ENCODE data around the gene SCN3A. TPM values are rescaled to one million over a fixed set of nuclear protein-coding genes. Genes with fewer than 3 reads are reported as not detected.

Gene SCN3A
- total RNA-seq, 2 experiments from 2014 or later, result 0.06 to 0.16 TPM

DNA sequence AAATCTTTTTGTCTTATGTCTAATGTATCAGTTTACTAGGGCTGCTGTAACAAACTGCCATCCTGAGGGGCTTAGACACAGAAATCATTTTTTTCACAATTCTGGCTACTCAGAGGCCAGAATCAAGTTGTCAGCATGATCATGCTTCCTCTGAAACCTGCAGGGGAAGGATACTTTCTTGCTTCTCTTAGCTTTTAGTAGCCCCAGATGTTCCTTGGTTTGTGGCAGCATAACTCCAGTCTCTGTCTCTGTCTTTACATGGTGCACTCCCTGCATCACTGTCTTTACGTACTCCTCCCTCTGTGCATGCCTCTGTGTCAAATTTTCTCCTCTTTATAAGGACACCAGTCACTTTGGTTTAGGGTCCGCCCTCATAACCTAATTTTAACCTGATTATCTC is 2.0 kb upstream of the SCN3A start:
- Mint-ChIP-seq H3K27ac (no peak overlapping the region), H3K36me3 (no peaks in the 10 kb centered on the region), H3K4me3 (no peak overlapping the region), H3K27me3 (peaks cover 4% of the 10 kb centered on the region), H3K4me1 (peaks cover 2% of the 10 kb centered on the region), H3K9me3 (no peaks in the 10 kb centered on the region)
- DNase-seq, result no peak

DNA sequence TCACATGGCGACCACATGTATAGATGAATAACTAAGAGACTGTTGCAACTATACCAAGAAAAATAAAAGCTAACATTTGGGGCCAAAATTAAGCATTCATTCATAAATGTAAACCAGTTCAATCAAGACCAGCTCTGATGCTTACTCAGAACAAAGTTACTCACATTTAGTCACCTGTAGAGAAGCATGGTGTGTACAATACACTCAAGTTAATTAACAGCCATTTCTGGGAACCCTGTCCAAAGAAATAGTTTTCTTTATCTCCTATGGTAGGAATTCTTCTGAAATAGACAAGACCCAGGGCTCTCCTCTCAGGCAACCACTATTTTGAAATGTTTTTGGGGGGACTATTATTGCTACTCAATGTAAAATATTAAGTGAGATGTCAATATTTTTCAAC is 1.6 kb downstream of the SCN3A start:
- Mint-ChIP-seq H3K9me3 (no peaks in the 10 kb centered on the region), H3K27ac (no peak overlapping the region), H3K27me3 (peaks cover 4% of the 10 kb centered on the region), H3K36me3 (no peaks in the 10 kb centered on the region), H3K4me3 (no peak overlapping the region), H3K4me1 (peaks cover 2% of the 10 kb centered on the region)
- no peak for DNase-seq

GRCh38 chr2:165198181-165198580 is 5.7 kb downstream of the SCN3A start:
- H3K36me3 Mint-ChIP-seq, result no peaks in the 10 kb centered on the region
- no peak overlapping the region for H3K27ac Mint-ChIP-seq
- no peaks in the 10 kb centered on the region for H3K9me3 Mint-ChIP-seq
- H3K4me3 Mint-ChIP-seq, result no peak overlapping the region
- no peaks in the 10 kb centered on the region for H3K4me1 Mint-ChIP-seq
- no peak for DNase-seq
- H3K27me3 Mint-ChIP-seq, result no peaks in the 10 kb centered on the region

- Mint-ChIP-seq H3K36me3 (no peaks in the 10 kb centered on the region), H3K27me3 (no peaks in the 10 kb centered on the region), H3K4me3 (no peak overlapping the region)
Observed at GRCh38 chr2:165197346-165197745, 6.5 kb downstream of the SCN3A start.

GRCh38 chr2:165196411-165196810 is 7.4 kb downstream of the SCN3A start:
- Mint-ChIP-seq H3K9me3 (no peaks in the 10 kb centered on the region), H3K4me3 (no peak overlapping the region), H3K27me3 (no peaks in the 10 kb centered on the region), H3K36me3 (no peaks in the 10 kb centered on the region), H3K27ac (no peak overlapping the region), H3K4me1 (no peaks in the 10 kb centered on the region)
- DNase-seq, result no peak

More at GRCh38 chr2:165197346-165197745, 6.5 kb downstream of the SCN3A start:
- Mint-ChIP-seq H3K27ac (no peak overlapping the region), H3K4me1 (no peaks in the 10 kb centered on the region), H3K9me3 (no peaks in the 10 kb centered on the region)
- DNase-seq, result no peak

DNA sequence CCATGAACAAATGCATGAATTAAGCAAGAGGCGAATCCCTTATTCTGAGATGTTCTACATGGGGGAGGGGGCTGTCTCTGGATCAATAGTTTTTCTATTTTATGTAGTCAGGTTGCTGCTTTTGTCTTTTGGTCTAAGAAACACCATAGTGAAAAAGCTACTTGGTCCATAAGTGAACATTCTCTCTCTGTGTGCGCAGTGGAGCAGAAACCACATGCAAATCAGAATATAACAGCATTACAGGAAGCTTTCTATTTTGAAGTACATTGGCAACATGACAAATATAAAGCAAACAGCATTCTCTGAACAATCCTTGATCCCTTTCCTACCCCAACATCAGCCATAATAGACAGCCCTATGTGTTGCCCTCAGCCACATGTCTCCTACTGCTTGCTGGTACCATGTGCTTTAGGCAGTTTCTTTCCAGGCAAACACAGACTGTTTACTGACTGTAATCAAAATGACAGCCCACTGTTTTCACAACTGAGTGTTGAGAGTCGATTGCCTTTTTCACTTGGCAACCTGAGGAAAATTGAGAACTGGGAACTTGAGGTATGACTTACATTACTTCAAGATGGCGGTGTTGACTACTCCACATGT is 10.6 kb downstream of the SCN3A start:
- no peaks in the 10 kb centered on the region for H3K9me3 Mint-ChIP-seq
- no peaks in the 10 kb centered on the region for H3K36me3 Mint-ChIP-seq
- peaks cover 3% of the 10 kb centered on the region for H3K27me3 Mint-ChIP-seq
- H3K4me3 Mint-ChIP-seq, result no peak overlapping the region
- DNase-seq, result no peak
- no peak overlapping the region for H3K27ac Mint-ChIP-seq
- H3K4me1 Mint-ChIP-seq, result no peaks in the 10 kb centered on the region

DNA sequence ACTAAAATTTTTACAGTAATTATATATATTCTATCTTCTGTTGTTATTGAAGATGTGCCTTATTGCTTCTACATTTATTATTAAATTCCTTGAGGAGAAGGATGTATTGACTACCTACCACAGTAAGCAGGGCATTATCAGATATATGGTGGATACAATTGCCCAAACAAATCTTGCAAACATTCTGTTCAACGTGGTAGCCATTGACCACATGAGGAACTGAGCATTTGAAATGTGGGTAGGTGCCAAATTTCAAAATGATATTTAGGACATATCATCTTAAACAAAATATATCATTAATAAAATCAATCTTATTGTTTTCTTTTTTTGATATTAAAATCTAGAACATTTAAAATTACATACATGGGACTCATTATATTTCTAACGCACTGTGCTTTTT is 11.1 kb downstream of the SCN3A start:
- Mint-ChIP-seq H3K27ac (no peak overlapping the region), H3K9me3 (no peaks in the 10 kb centered on the region), H3K4me3 (no peak overlapping the region), H3K4me1 (no peaks in the 10 kb centered on the region), H3K27me3 (peaks cover 3% of the 10 kb centered on the region), H3K36me3 (no peaks in the 10 kb centered on the region)
- DNase-seq, result no peak

DNA sequence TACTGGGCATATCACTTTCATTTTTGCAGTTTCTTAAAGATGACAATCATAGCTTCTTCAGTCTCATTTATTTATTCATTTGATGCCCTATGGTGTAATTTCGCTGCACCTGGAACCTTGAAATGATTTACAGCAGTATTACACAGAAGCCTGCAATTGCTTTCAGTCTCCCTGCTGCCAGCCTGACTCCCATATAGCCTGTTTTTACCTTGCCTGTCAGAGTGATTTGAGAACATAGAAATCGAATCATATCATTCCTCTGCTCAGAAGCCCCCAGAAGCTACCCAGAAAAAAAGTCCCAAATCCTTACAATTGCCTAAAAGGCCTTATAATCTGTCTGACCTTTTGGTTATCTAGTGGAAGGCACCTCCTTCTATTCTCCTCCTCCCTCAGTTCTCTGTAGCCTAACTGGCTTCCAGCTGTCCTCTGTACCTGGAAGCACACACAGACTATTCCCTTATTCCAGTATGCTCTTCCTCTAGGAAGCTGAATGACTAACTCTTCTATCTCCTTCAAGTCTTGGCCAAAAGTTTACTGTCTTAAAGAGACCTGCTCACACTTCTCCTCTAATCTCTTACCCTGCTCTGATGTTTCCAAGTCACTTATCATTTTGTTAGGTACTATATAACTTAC is 12.6 kb downstream of the SCN3A start:
- H3K27me3 Mint-ChIP-seq, result peaks cover 3% of the 10 kb centered on the region
- no peaks in the 10 kb centered on the region for H3K36me3 Mint-ChIP-seq
- no peak for DNase-seq
- H3K27ac Mint-ChIP-seq, result no peak overlapping the region
- H3K9me3 Mint-ChIP-seq, result no peaks in the 10 kb centered on the region
- no peak overlapping the region for H3K4me3 Mint-ChIP-seq
- H3K4me1 Mint-ChIP-seq, result no peaks in the 10 kb centered on the region

DNA sequence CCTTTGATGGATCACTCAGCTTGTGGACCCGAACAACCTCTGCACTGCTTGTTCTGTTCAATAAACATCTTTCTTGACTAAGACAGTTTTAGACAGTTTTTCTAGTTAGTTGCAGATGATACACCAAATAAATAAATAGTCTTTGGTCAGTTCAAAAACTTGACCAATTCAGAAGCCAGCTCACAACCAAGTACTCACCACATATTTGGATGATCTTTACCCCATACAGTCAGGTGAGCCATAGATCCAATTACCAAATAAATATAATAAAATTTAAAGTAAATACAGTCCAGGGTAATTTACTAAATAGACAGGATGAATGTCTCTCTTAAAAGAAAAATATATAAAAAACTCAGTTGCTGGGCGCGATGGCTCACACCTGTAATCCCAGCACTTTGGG is 18.2 kb downstream of the SCN3A start:
- H3K9me3 Mint-ChIP-seq, result no peaks in the 10 kb centered on the region
- H3K27me3 Mint-ChIP-seq, result peaks cover 3% of the 10 kb centered on the region
- DNase-seq, result no peak
- H3K27ac Mint-ChIP-seq, result no peak overlapping the region
- no peaks in the 10 kb centered on the region for H3K4me1 Mint-ChIP-seq
- H3K36me3 Mint-ChIP-seq, result no peaks in the 10 kb centered on the region
- no peak overlapping the region for H3K4me3 Mint-ChIP-seq

DNA sequence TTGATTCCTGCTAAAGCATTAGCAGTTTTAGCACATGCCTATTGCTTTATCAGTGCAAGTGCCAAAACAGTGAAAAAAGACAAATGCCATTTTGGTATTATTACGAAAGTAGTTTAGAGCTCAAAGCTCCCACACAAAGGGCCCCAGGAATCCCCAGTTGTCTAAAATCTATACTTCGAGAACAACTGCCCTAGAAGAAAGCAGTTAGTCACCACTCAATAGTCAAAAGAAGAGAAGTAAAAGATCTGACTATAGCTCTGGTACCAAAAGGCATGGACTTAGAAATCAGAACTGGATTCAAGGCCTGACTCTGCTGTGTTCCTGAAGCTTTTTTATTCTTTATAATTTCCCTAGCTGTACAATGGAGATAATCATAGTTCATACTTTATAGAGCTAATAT is 21.8 kb downstream of the SCN3A start:
- H3K27me3 Mint-ChIP-seq, result no peaks in the 10 kb centered on the region
- no peaks in the 10 kb centered on the region for H3K4me1 Mint-ChIP-seq
- H3K9me3 Mint-ChIP-seq, result no peaks in the 10 kb centered on the region
- no peaks in the 10 kb centered on the region for H3K36me3 Mint-ChIP-seq
- no peak for DNase-seq
- no peak overlapping the region for H3K4me3 Mint-ChIP-seq
- no peak overlapping the region for H3K27ac Mint-ChIP-seq

- DNase-seq, result no peak
- H3K27me3 Mint-ChIP-seq, result no peaks in the 10 kb centered on the region
- H3K9me3 Mint-ChIP-seq, result no peaks in the 10 kb centered on the region
- no peaks in the 10 kb centered on the region for H3K36me3 Mint-ChIP-seq
- no peak overlapping the region for H3K4me3 Mint-ChIP-seq
- no peaks in the 10 kb centered on the region for H3K4me1 Mint-ChIP-seq
- H3K27ac Mint-ChIP-seq, result no peak overlapping the region
Observed at GRCh38 chr2:165176780-165177179, 27.1 kb downstream of the SCN3A start.

GRCh38 chr2:165173215-165173614 is 30.6 kb downstream of the SCN3A start:
- Mint-ChIP-seq H3K27ac (no peak overlapping the region), H3K27me3 (no peaks in the 10 kb centered on the region), H3K4me1 (no peaks in the 10 kb centered on the region), H3K36me3 (no peaks in the 10 kb centered on the region), H3K9me3 (no peaks in the 10 kb centered on the region), H3K4me3 (no peak overlapping the region)
- DNase-seq, result no peak

- H3K27me3 Mint-ChIP-seq, result no peaks in the 10 kb centered on the region
- H3K4me1 Mint-ChIP-seq, result no peaks in the 10 kb centered on the region
Observed at GRCh38 chr2:165164201-165164600, 39.6 kb downstream of the SCN3A start.

GRCh38 chr2:165163761-165164160 is 40.1 kb downstream of the SCN3A start:
- H3K4me3 Mint-ChIP-seq, result no peak overlapping the region
- H3K9me3 Mint-ChIP-seq, result no peaks in the 10 kb centered on the region
- no peak for DNase-seq

More at GRCh38 chr2:165164201-165164600, 39.6 kb downstream of the SCN3A start:
- Mint-ChIP-seq H3K27ac (no peak overlapping the region), H3K9me3 (no peaks in the 10 kb centered on the region), H3K4me3 (no peak overlapping the region), H3K36me3 (no peaks in the 10 kb centered on the region)
- DNase-seq, result no peak

GRCh38 chr2:165162466-165162865 is 41.4 kb downstream of the SCN3A start:
- no peaks in the 10 kb centered on the region for H3K9me3 Mint-ChIP-seq
- no peaks in the 10 kb centered on the region for H3K36me3 Mint-ChIP-seq
- H3K27me3 Mint-ChIP-seq, result no peaks in the 10 kb centered on the region
- no peak overlapping the region for H3K27ac Mint-ChIP-seq
- no peak for DNase-seq
- H3K4me3 Mint-ChIP-seq, result no peak overlapping the region
- no peaks in the 10 kb centered on the region for H3K4me1 Mint-ChIP-seq

More at GRCh38 chr2:165163761-165164160, 40.1 kb downstream of the SCN3A start:
- no peaks in the 10 kb centered on the region for H3K4me1 Mint-ChIP-seq
- H3K36me3 Mint-ChIP-seq, result no peaks in the 10 kb centered on the region
- no peaks in the 10 kb centered on the region for H3K27me3 Mint-ChIP-seq
- no peak overlapping the region for H3K27ac Mint-ChIP-seq

DNA sequence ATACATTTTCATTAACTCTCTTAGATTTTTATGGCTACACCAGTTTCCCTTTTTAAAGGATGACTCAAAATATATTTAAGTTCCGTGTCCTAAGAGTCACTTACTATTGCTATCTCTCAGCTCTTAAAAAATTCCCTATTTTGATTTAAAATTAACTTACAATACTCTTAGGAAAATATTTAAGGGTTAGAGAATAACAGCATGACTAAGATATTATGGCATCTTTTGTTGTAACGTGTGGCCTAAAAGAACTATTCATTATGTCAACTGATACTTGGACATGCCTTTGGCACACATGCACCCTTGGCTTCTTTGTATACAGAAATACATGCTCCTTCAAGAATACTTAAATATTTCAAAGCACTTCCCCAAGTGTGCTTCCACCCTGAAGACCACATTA is 42.3 kb downstream of the SCN3A start:
- Mint-ChIP-seq H3K4me3 (no peak overlapping the region), H3K36me3 (no peaks in the 10 kb centered on the region), H3K27me3 (no peaks in the 10 kb centered on the region), H3K9me3 (no peaks in the 10 kb centered on the region), H3K4me1 (no peaks in the 10 kb centered on the region), H3K27ac (no peak overlapping the region)
- DNase-seq, result no peak

Data from activated naive CD8-positive, alpha-beta T cell treated with anti-CD3 and anti-CD28 coated beads for 36 hours (primary cell).